RKO (cell line): ENCODE measurements around the gene SHC2.
"Not testable (repeated sequence)": the region's sequence is repeated elsewhere in the genome, so short reads cannot be mapped to it uniquely, and the experiment has no call there.

Source experiments
- DNase-seq: peaks from one replicate; pipeline ENCODE4 v3.0.0-alpha.2; 2016; ENCODE audit warnings: low spot score

SHC2 gene

DNA sequence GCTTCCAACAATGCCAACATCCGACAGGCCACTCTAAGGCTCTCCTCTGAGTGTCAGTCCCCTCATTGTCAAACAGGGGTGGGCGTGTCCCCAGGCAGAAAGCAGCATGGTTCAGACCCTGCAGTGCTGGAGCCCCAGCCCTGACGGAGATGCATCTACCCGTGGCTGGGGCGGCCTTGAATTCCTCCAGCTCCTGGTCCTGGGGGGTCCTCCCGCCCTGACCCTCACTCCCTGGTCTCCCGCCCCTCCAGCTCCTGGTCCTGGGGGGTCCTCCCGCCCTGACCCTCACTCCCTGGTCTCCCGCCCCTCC is 38.0 kb downstream of the SHC2 start:
- not testable (repeated sequence) for DNase-seq

DNA sequence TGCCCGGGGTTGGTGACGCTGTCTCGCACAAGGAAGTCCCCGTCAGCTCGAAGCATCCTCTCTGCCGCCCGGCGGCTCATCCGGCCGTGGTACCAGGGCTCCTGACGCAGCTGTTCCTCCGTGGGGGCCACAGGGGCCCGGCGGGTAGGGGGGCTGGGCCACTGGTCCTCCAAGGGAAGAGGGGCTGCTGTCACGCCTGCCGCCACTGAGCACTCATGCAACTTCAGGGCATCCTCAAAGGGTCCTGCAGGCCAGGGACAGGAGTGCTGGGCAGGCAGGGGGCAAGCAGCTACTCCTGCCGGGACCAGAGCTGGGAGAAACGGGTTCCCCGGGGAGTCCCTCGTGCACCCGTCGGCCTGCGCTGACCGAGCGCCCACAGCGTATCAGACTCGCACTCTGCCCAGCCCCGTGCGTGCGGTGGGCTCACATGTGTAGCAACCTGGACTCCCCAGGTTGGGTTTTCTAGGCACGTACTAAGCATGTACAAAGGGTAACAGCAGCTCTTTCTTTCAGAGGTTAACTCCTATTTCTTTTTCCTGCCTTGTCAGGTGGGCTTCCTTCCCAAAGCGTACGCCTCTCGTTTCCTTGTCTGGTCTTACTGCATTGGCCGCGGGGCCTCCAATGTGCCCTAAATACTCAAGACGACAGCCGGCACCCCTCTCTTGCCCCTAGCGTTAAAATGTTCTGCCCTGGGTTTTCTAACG is 38.5 kb downstream of the SHC2 start:
- no peak for DNase-seq

DNA sequence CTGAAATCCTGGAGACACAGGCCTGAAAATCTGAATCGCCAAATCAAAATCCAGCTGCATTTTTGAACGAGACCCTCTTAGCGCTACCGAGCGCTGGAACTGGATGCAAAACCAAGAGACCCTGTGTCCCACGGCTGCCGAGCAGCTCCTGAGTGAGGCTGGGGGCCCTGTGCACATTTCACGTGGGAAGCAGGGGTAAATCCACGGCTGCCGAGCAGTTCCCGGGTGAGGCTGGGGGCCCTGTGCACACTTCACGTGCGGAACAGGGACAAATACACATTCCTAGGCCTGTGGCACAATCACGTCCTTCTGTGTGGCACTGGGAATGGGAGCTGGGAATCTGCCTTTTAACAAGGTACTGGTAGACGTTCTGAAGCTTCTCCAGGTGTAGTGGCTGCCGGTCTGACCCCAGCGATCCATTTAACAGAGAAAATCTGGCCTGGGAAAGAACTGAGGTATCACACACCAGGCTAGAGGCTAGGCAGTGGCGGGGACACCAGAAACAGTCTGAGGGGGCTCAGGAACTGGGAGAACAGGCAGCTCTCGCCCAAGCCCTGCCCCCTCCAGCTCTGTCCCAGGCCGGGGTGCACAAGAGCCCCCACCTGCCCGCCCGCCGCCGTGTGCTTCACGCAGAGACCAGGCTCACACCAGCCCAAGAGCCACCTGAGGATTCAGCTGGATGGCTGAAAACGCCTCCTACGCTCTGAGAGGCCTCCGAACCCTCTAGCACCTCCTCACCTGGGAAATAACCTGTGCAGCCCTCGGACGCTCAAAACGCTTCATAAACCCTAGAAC is 40.9 kb downstream of the SHC2 start:
- no peak for DNase-seq

DNA sequence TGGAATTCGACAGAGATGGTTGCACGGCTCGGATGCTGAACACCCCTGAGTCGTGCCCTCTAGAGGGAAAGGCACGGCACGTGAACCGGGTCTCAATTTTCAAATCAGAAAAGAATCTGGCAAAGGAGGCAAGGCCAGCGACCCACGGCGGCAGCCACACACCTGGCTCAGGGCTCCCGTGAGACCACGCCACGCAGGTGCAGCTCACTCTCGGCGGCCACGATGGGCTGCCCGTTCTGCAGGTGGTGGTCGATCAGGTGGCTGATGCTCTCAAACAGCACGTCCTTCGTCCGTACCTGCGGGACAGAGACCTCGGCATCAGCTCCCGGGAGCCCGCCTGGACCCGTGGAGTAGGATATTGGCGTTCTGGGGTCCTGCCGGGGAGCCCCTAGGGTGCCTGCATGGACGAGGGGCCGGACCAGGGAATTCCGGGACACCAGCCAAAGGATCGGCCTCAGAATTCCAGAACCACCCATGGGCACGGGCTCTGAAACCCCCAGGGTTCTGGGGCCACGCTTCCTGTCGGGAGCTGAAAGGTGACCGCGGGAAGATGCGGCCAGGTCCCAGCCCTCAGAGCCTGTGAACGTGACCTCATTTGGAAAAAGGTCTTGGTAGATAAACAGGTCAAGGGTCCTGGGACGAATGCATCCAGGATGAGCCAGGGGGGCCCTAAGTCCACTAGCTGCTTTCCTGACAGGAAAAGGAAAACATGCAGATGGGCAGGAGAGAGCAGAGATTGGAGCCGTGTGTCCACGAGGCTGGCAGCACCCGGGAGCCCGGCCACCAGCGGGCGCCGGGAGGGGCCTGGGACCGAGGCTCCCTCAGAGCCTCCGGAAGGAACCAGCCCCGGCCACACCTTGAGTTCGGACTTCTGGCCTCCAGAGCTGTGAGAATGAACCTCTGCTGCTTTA is 41.8 kb downstream of the SHC2 start:
- DNase-seq = no peak

DNA sequence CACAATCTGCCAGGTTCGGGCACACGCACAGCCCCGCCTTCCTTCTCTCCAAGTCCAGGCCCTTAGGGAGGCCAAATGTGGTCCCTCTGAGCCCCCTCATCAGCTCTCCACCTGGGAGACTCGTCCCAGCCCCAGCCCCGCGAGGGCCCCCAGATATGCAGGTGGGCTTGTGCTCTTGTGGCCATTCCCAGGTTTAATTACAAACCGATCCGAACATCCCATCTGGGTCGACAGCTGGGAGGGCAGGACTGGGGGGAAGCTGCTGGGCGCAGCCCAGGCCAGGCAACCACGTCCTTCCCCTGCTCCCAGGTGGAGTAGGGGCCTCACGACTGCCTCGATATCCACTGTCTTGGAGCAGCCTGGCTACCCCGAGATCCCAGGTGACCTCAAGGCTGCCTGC is 44.4 kb downstream of the SHC2 start:
- no peak for DNase-seq

GRCh38 chr19:415292-415691 is 45.5 kb downstream of the SHC2 start:
- DNase-seq = no peak

DNA sequence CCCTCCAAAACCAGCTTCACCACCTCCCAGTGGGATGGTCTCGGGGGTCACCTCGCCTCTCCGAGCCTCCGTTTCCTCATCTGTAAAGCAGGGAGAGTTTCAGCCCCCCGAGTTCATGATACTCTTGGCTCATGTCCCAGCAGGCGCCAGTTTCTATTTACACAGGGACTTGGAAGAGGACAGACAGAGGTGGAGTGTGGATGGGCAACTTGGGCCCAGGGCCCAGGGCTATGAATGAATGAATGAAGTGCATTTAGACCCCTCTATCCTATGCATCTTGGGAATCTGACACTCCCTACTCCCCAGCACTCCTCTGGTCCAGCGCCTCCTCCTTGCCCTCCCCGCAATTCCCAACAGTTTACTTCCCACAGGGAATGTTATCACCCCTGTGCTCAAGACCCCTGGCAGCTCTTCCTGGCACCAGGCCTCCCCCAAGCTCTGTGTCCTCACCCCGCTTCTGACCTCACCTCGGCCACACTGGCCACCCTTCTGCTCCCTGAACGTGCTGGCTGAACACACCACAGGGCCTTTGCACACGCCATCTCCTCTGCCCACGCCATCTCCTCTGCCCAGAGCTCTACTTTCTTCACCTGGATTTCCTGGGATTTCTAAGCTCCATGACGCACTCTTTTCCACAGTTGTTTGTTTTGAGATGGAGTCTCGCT is 46.9 kb downstream of the SHC2 start:
- DNase-seq = no peak

DNA sequence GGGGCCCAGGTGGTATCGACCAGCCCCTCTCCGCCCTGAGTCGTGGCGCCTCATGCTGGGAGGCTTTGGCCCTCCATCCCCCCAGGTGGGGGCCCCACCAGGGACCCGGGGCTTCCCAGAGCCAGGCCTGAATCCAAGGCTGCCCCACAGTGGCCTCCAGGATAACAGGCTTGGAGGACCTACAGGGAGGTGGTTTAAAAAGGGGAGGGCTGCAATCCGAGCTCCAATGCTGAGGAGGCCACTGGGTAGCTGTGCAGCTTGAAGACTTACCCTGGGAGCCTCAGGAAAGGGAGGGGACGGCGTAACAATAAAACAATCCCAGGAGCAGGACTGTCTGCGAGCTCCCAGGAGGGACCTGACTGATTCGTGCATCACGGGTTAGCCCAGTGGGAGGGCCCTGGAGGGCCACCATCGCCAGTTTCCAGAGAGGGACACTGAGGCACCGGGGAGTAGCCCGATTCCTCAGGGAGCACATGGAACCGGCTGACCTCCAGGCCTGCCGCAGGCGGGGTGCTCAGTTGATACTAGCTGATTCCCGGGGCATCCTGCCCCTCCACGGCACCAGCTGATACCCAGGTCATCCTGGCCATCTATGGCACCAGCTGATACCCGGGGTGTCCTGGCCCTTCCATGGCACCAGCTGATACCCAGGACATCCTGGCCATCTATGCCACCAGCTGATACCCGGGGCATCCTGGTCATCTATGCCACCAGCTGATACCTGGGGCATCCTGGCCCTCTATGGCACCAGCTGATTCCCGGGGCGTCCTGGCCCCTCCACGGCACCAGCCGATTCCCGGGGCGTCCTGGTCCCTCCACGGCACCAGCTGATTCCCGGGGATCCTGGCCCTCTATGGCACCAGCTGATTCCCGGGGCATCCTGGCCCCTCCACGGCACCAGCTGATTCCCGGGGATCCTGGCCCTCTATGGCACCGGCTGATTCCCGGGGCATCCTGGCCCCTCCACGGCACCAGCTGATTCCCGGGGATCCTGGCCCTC is 48.2 kb downstream of the SHC2 start:
- DNase-seq = no peak

DNA sequence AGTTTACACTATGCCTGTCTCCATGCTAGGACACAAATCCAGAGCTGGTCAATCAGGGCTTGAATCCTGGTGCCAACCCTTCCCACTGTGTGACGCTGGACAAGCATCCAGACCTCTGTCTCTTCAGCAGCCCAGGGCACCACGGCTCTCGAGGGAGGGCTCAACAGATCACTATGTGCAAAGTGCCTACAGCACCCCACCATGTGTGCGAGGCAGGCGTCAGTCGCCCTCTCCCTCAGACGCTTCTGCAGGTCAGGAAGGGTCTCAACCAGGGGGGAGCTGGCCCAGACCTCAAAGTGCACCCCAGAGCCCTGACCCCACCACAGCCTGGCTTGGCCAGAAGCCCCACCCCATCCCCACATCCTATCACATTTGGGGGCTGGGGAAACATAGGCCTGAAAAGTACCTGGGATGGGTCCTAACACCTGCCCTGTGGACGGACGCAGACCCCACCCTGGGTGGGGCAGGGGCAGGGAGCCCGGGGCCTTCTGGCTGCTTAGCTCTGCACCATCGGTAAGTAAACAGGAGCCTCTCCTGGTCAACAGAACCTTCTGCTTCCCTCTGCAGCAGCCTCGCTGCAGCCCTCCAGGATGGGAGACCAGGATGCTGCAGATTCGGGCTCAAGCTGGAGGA is 49.0 kb downstream of the SHC2 start:
- DNase-seq = no peak

DNA sequence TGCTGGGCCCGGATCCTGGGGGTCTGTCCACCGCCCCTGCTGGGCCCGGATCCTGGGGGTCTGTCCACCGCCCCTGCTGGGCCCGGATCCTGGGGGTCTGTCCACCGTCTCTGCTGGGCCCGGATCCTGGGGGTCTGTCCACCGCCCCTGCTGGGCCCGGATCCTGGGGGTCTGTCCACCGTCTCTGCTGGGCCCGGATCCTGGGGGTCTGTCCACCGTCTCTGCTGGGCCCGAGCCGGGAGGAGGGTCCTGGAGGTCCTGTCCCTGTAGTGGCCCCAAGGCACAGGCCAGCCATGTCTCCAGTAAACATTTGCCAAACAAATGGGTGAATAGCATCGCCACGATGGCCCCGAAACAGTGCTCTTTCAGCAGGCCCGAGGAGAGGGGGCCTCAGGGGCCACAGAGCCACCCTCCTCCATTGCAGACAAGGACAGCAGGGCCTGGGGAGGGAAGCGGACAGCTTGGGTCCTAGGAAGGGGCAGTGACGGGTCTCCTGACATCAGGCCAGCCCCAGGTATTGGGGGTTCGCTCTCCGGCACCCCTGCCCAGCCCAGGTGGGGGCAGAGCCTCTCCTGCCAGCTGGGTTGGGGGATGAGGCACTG is 49.6 kb downstream of the SHC2 start:
- DNase-seq = not testable (repeated sequence)

DNA sequence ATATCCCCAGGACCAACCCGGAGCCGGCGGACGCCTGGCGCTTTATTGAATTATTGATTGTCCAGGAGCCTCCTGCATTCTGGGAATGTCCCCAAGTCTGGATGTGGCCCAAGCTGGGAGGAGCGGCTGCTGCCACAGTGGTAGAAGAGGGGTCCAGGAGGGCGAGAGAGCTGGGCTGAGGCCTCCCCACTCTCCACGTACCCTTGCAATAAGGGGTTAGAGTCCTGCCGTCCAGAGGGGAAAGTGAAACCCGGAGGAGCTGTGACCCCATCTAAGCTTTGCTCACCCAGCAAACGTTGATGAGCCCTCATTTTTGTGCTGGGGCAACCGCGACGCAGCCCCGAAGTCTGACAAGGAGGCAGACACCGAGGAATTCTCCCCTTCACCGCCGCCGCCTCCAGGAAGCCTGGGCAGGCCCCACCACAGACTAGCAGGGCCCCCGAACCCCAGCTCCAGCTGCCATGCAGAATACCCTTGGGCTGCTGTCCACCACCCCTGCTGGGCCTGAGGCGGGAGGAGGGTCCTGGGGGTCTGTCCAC is 50.5 kb downstream of the SHC2 start:
- no peak for DNase-seq

- DNase-seq = peak; percentile 14
These were observed 51.2 kb downstream of the SHC2 start for GRCh38 chr19:409516-410242.

DNA sequence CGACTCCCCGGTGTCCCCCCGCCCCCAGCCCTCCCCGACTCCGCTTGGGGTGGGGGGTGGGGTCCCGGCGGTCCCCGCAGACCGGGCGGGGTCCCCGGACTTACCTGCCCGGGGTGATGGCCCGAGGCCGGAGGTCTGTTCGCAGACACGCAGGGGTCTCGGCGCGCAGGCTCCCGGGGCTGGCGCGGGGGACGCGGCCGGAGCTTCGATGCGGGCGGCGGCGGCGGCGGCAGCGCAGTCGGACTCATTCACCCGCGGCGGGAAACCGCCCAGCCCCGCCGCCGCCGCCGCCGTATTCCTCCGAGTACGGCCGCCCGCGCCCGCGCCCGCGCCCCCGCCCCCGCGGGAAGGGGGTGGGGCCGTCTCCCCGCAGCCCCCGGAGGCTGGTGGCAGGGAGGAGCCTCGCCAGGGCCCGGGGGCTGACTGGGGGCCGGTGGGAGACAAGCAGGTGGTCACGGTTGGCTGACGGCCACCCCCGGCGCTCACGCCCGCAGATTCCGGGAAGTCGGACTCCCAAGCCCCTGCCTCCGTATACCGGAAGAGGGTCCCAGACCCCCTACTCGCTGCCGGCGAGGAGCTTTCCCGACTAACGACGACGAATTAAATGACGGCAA is 51.8 kb downstream of the SHC2 start, which contains the start of gene C2CD4C:
C2CD4C (minus strand) TSS at position 246 of the 614 bp plus-strand sequence. CDS start 786 bp downstream, outside the sequence.
- peak; percentile 39 for DNase-seq

DNA sequence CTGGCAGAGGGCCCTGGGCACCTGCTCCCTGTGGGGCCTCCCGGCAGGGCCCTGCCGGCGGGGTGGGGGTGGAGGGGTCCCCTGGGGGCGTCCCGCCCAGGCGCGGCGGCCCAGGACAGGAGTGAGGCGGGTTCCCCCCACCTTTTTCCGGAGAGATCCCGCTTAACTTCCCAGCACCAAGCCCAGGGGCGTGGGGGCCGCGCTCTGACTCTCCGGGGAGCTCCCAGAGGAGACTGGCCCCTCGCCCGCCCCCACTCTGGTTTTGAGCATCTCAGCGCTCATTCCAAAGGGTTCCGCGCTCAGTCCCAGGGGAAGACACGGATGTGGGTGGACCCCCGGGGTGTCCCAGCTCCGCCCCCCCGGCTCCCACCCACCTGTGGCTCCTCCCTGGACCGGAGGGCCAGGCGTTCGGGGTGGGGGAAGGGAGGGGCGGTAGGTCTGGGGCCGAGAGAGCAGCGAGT is 52.4 kb downstream of the SHC2 start:
- DNase-seq = peak; percentile 56

GRCh38 chr19:407511-408440 is 53.1 kb downstream of the SHC2 start:
- no peak for DNase-seq

DNA sequence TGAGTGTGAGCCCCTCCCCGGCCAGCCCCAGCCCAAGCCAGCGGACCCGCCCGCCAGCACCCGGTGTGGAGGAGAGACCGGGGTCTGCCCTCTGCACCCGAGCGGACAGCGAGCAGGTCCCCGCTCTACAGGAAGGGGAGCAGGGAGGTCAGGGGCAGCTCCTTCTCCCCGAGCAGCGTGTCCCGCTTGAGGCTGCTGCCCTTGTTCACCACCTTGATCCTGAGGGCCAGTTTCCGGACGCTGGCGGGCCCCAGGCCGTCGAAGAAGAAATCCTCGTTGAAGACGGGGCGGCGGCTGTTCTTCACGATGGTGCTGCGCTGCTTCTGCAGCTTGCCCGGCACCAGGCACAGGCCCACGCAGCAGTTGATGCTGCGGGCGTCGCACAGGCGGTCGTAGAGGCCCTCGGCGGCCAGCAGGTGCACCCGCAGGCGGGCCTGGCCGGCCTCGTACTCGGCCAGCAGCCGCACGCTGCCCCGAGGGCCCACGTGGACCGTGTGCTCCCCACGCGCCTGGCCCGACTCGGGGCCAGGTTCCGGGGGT is 53.8 kb downstream of the SHC2 start:
- DNase-seq = no peak
